Measurements from ENCODE around the gene CCDC12.

CCDC12 gene

GRCh38 chr3:46935989-46936558, 40.5 kb downstream of the CCDC12 start:
- no peaks in the 10 kb centered on the region for H3K4me1 ChIP-seq (ENCODE audit: insufficient read depth, low read length)
- no peak overlapping the region for H3K4me2 ChIP-seq (ENCODE audit: insufficient read depth, low read length)
- peak overlapping the region; percentile 1; the same call in 1 of the 2 replicates for H3K27ac ChIP-seq (ENCODE audit: low read length)

GRCh38 chr3:46935168-46935858, 41.2 kb downstream of the CCDC12 start:
- Histone ChIP-seq H3K27ac (ENCODE audit: low read length) (no peak overlapping the region), H3K9ac (ENCODE audit: low read depth, low read length) (no peak overlapping the region), H3K36me3 (ENCODE audit: insufficient read depth, low read length) (peaks cover 85% of the 10 kb centered on the region), H3K4me3 (ENCODE audit: low read depth in 1 of 2, low read length in 2 of 2) (no peak overlapping the region), H2AFZ (ENCODE audit: low read depth, low read length) (no peak overlapping the region), H4K20me1 (ENCODE audit: insufficient read depth, low read length) (peaks cover 92% of the 10 kb centered on the region), H3K27me3 (ENCODE audit: insufficient read depth, low read length, poor library complexity) (no peaks in the 10 kb centered on the region), H3K79me2 (ENCODE audit: insufficient read depth, low read length) (peaks cover 99% of the 10 kb centered on the region), H3K4me2 (ENCODE audit: insufficient read depth, low read length) (no peak overlapping the region), H3K9me3 (ENCODE audit: insufficient read depth, low read length, severe bottlenecking) (no peaks in the 10 kb centered on the region), H3K4me1 (ENCODE audit: insufficient read depth, low read length) (no peaks in the 10 kb centered on the region)
- DNase-seq: no peak
- no peak for TF ChIP-seq EZH2 (IDR thresholded peaks at IDR 0.05; ENCODE audit: borderline replicate concordance, low read depth, low read length, severe bottlenecking)
- no peak for TF ChIP-seq CTCF (IDR thresholded peaks at IDR 0.05; ENCODE audit: borderline replicate concordance, extremely low read depth, low read length, poor library complexity, severe bottlenecking)
- ATAC-seq (ENCODE audit: insufficient read depth, low read depth): no peak

More at GRCh38 chr3:46935989-46936558, 40.5 kb downstream of the CCDC12 start:
- Histone ChIP-seq H3K9ac (ENCODE audit: low read depth, low read length) (no peak overlapping the region), H3K36me3 (ENCODE audit: insufficient read depth, low read length) (peaks cover 85% of the 10 kb centered on the region), H2AFZ (ENCODE audit: low read depth, low read length) (no peak overlapping the region), H3K9me3 (ENCODE audit: insufficient read depth, low read length, severe bottlenecking) (no peaks in the 10 kb centered on the region), H3K4me3 (ENCODE audit: low read depth in 1 of 2, low read length in 2 of 2) (no peak overlapping the region), H4K20me1 (ENCODE audit: insufficient read depth, low read length) (peaks cover 92% of the 10 kb centered on the region), H3K79me2 (ENCODE audit: insufficient read depth, low read length) (peaks cover 99% of the 10 kb centered on the region), H3K27me3 (ENCODE audit: insufficient read depth, low read length, poor library complexity) (no peaks in the 10 kb centered on the region)
- DNase-seq: no peak
- ATAC-seq (ENCODE audit: insufficient read depth, low read depth): no peak
- TF ChIP-seq CTCF (IDR thresholded peaks at IDR 0.05; ENCODE audit: borderline replicate concordance, extremely low read depth, low read length, poor library complexity, severe bottlenecking) (no peak), EZH2 (IDR thresholded peaks at IDR 0.05; ENCODE audit: borderline replicate concordance, low read depth, low read length, severe bottlenecking) (no peak)

GRCh38 chr3:46934498-46935167, 41.9 kb downstream of the CCDC12 start:
- Histone ChIP-seq H3K9me3 (ENCODE audit: insufficient read depth, low read length, severe bottlenecking) (no peaks in the 10 kb centered on the region), H3K36me3 (ENCODE audit: insufficient read depth, low read length) (peaks cover 81% of the 10 kb centered on the region), H3K9ac (ENCODE audit: low read depth, low read length) (no peak overlapping the region), H2AFZ (ENCODE audit: low read depth, low read length) (no peak overlapping the region), H4K20me1 (ENCODE audit: insufficient read depth, low read length) (peaks cover 88% of the 10 kb centered on the region), H3K4me1 (ENCODE audit: insufficient read depth, low read length) (no peaks in the 10 kb centered on the region), H3K27ac (ENCODE audit: low read length) (no peak overlapping the region), H3K4me3 (ENCODE audit: low read depth in 1 of 2, low read length in 2 of 2) (no peak overlapping the region), H3K4me2 (ENCODE audit: insufficient read depth, low read length) (no peak overlapping the region), H3K27me3 (ENCODE audit: insufficient read depth, low read length, poor library complexity) (no peaks in the 10 kb centered on the region), H3K79me2 (ENCODE audit: insufficient read depth, low read length) (peaks cover 97% of the 10 kb centered on the region)
- DNase-seq: no peak
- TF ChIP-seq EZH2 (IDR thresholded peaks at IDR 0.05; ENCODE audit: borderline replicate concordance, low read depth, low read length, severe bottlenecking) (no peak), CTCF (IDR thresholded peaks at IDR 0.05; ENCODE audit: borderline replicate concordance, extremely low read depth, low read length, poor library complexity, severe bottlenecking) (no peak)
- ATAC-seq (ENCODE audit: insufficient read depth, low read depth): no peak

All from DND-41 (cell line).